ENCODE data around the gene AGAP1. TPM values are rescaled to one million over a fixed set of nuclear protein-coding genes. Genes with fewer than 3 reads are reported as not detected.

The AGAP1 gene
- total RNA-seq, 2 donors from 2014 or later, result 32.8 to 34.7 TPM

GRCh38 chr2:236025892-236026291 is 532.0 kb downstream of the AGAP1 start:
- no peak for DNase-seq
- H3K4me3 Mint-ChIP-seq, result no peak overlapping the region
- Histone ChIP-seq H3K36me3 (ENCODE audit: control insufficient read depth, insufficient read depth, low read length) (no peaks in the 10 kb centered on the region), H3K27me3 (ENCODE audit: control insufficient read depth, insufficient read depth, low read length, poor library complexity, severe bottlenecking) (no peaks in the 10 kb centered on the region), H3K9me3 (ENCODE audit: control insufficient read depth, low read length) (peaks cover 6% of the 10 kb centered on the region), H3K4me3 (ENCODE audit: low read length) (no peak overlapping the region), H3K4me1 (ENCODE audit: control insufficient read depth, insufficient read depth, low read length) (no peaks in the 10 kb centered on the region), H3K27ac (ENCODE audit: low read depth, low read length) (no peak overlapping the region), H3K9ac (ENCODE audit: extremely low read depth, low read length, poor library complexity, severe bottlenecking) (no peak overlapping the region)
- H3K27me3 Mint-ChIP-seq (ENCODE audit: insufficient read depth), result no peaks in the 10 kb centered on the region
- H3K4me1 Mint-ChIP-seq, result no peaks in the 10 kb centered on the region
- H3K27ac Mint-ChIP-seq, result no peak overlapping the region
- 97 to 100% methylated on average over 1 to 2 of the region's 3 CpGs for WGBS, 2 experiments (ENCODE audit: insufficient coverage in 1 of 2, insufficient read length in 1 of 2)
- H3K36me3 Mint-ChIP-seq (ENCODE audit: low read depth), result peaks cover 2% of the 10 kb centered on the region
- H3K9me3 Mint-ChIP-seq, result peaks cover 4% of the 10 kb centered on the region
- TF ChIP-seq CTCF (conservative IDR thresholded peaks at IDR 0.05), result no peak

- peaks cover 4% of the 10 kb centered on the region for H3K9me3 Mint-ChIP-seq
- no peaks in the 10 kb centered on the region for H3K27me3 Mint-ChIP-seq (ENCODE audit: insufficient read depth)
- H3K9ac ChIP-seq (ENCODE audit: extremely low read depth, low read length, poor library complexity, severe bottlenecking), result no peak overlapping the region
- no peak overlapping the region for H3K4me3 Mint-ChIP-seq
- H3K4me1 ChIP-seq (ENCODE audit: control insufficient read depth, insufficient read depth, low read length), result no peaks in the 10 kb centered on the region
- no peaks in the 10 kb centered on the region for H3K27me3 ChIP-seq (ENCODE audit: control insufficient read depth, insufficient read depth, low read length, poor library complexity, severe bottlenecking)
- no peak for DNase-seq
- H3K27ac ChIP-seq (ENCODE audit: low read depth, low read length), result no peak overlapping the region
- no peaks in the 10 kb centered on the region for H3K36me3 ChIP-seq (ENCODE audit: control insufficient read depth, insufficient read depth, low read length)
- H3K36me3 Mint-ChIP-seq (ENCODE audit: low read depth), result peaks cover 2% of the 10 kb centered on the region
- 89 to 97% methylated on average over 3 to 4 of the region's 4 CpGs for WGBS, 2 experiments (ENCODE audit: insufficient coverage in 1 of 2, insufficient read length in 1 of 2)
- peaks cover 6% of the 10 kb centered on the region for H3K9me3 ChIP-seq (ENCODE audit: control insufficient read depth, low read length)
- H3K4me1 Mint-ChIP-seq, result no peaks in the 10 kb centered on the region
- TF ChIP-seq CTCF (conservative IDR thresholded peaks at IDR 0.05), result no peak
- H3K4me3 ChIP-seq (ENCODE audit: low read length), result no peak overlapping the region
- H3K27ac Mint-ChIP-seq, result no peak overlapping the region
Measured at GRCh38 chr2:236026841-236027240, 533.0 kb downstream of the AGAP1 start.

GRCh38 chr2:236028066-236028465 is 534.2 kb downstream of the AGAP1 start:
- no peak overlapping the region for H3K4me3 Mint-ChIP-seq
- H3K27me3 Mint-ChIP-seq (ENCODE audit: insufficient read depth), result no peaks in the 10 kb centered on the region
- TF ChIP-seq CTCF (conservative IDR thresholded peaks at IDR 0.05), result no peak
- Histone ChIP-seq H3K9ac (ENCODE audit: extremely low read depth, low read length, poor library complexity, severe bottlenecking) (no peak overlapping the region), H3K27ac (ENCODE audit: low read depth, low read length) (no peak overlapping the region), H3K4me1 (ENCODE audit: control insufficient read depth, insufficient read depth, low read length) (no peaks in the 10 kb centered on the region), H3K27me3 (ENCODE audit: control insufficient read depth, insufficient read depth, low read length, poor library complexity, severe bottlenecking) (no peaks in the 10 kb centered on the region), H3K9me3 (ENCODE audit: control insufficient read depth, low read length) (peaks cover 6% of the 10 kb centered on the region), H3K36me3 (ENCODE audit: control insufficient read depth, insufficient read depth, low read length) (no peaks in the 10 kb centered on the region), H3K4me3 (ENCODE audit: low read length) (no peak overlapping the region)
- WGBS, 2 experiments (ENCODE audit: insufficient coverage in 1 of 2, insufficient read length in 1 of 2), result 94% methylated on average over 2 to 4 of the region's 4 CpGs
- no peaks in the 10 kb centered on the region for H3K4me1 Mint-ChIP-seq
- no peak for DNase-seq
- no peak overlapping the region for H3K27ac Mint-ChIP-seq
- H3K36me3 Mint-ChIP-seq (ENCODE audit: low read depth), result peaks cover 2% of the 10 kb centered on the region
- H3K9me3 Mint-ChIP-seq, result peaks cover 4% of the 10 kb centered on the region

All from endodermal cell (in vitro differentiated cells).